HepG2 (cell line): ENCODE measurements around the gene TRPM5. TPM values are rescaled to one million over a fixed set of nuclear protein-coding genes. Genes with fewer than 3 reads are reported as not detected.

Experiments used
- AHR ChIP-seq: IDR thresholded peaks from 2 replicates; pipeline ENCODE4 v1.6.1; 2018; ENCODE audit warnings: missing genetic modification reagents, missing compliant biosample characterization
- ASH2L ChIP-seq: fragments of 300-600, 200-600 bp; sonication (generic); IDR thresholded peaks from 2 replicates; pipeline ENCODE4 v1.7.0; 2017; ENCODE audit warnings: low read depth, mild to moderate bottlenecking, moderate library complexity, mixed read lengths, low read length; ENCODE audit not compliant: insufficient read length
- DNMT3B ChIP-seq: conservative IDR thresholded peaks from 2 replicates; pipeline ENCODE4 v1.6.1; 2016; ENCODE audit warnings: missing biosample characterization, control low read depth
- DR1 ChIP-seq: sonication (generic); formaldehyde crosslinking; IDR thresholded peaks from 2 replicates; pipeline ENCODE4 v1.8.0; 2021; ENCODE audit warnings: mild to moderate bottlenecking, missing genetic modification reagents, inconsistent platforms
- EEA1 ChIP-seq: sonication (generic); formaldehyde crosslinking; IDR thresholded peaks from 2 replicates; pipeline ENCODE4 v1.5.1; 2020; ENCODE audit warnings: mild to moderate bottlenecking, missing genetic modification reagents, borderline replicate concordance
- ESRRA ChIP-seq: sonication (generic); formaldehyde crosslinking; IDR thresholded peaks from 2 replicates; pipeline ENCODE4 v1.5.1; 2020; ENCODE audit warnings: mild to moderate bottlenecking, low read depth, missing genetic modification reagents
- FUBP1 ChIP-seq: sonication (generic); formaldehyde crosslinking; IDR thresholded peaks from 2 replicates; pipeline ENCODE4 v1.5.1; 2020; ENCODE audit warnings: missing genetic modification reagents, mild to moderate bottlenecking, borderline replicate concordance
- MIXL1 ChIP-seq: IDR thresholded peaks from 2 replicates; pipeline ENCODE4 v1.6.1; 2016
- MZF1 ChIP-seq: sonication (generic); formaldehyde crosslinking; IDR thresholded peaks from 2 replicates; pipeline ENCODE4 v1.8.1; 2023; ENCODE audit warnings: mild to moderate bottlenecking, missing genetic modification reagents, borderline replicate concordance
- RBM39 ChIP-seq: fragments of 200-400 bp; formaldehyde crosslinking; IDR thresholded peaks from one replicate; pipeline ENCODE4 v1.6.1; 2018; ENCODE audit warnings: antibody characterized with exemption, mild to moderate bottlenecking, low read depth, low read length; ENCODE audit not compliant: poor library complexity, severe bottlenecking
- SSRP1 ChIP-seq: IDR thresholded peaks from 2 replicates; pipeline ENCODE4 v1.6.1; 2016; ENCODE audit warnings: control low read depth
- TFAP4 ChIP-seq: sonication (generic); IDR thresholded peaks from 2 replicates; pipeline ENCODE4 v1.6.1; 2016; ENCODE audit warnings: low read depth, borderline replicate concordance
- ZBTB34 ChIP-seq: sonication (generic); formaldehyde crosslinking; IDR thresholded peaks from 2 replicates; pipeline ENCODE4 v1.8.0; 2022; ENCODE audit warnings: mild to moderate bottlenecking, missing genetic modification reagents
- ZBTB4 ChIP-seq: sonication (generic); formaldehyde crosslinking; IDR thresholded peaks from 2 replicates; pipeline ENCODE4 v1.4.0; 2020; ENCODE audit warnings: missing genetic modification reagents, mild to moderate bottlenecking, borderline replicate concordance
- ZBTB8A ChIP-seq: sonication (generic); formaldehyde crosslinking; IDR thresholded peaks from 2 replicates; pipeline ENCODE4 v1.4.0; 2020; ENCODE audit warnings: mild to moderate bottlenecking, low read depth, missing genetic modification reagents, borderline replicate concordance
- ZFY ChIP-seq: sonication (generic); formaldehyde crosslinking; IDR thresholded peaks from 2 replicates; pipeline ENCODE4 v1.4.0; 2020; ENCODE audit warnings: missing genetic modification reagents
- ZNF264 ChIP-seq: sonication (generic); formaldehyde crosslinking; IDR thresholded peaks from 2 replicates; pipeline ENCODE4 v1.4.0; 2020; ENCODE audit warnings: missing genetic modification reagents
- ZNF274 ChIP-seq: sonication (generic); formaldehyde crosslinking; IDR thresholded peaks from 2 replicates; pipeline ENCODE4 v1.5.1; 2020; ENCODE audit warnings: mild to moderate bottlenecking, missing genetic modification reagents
- ZNF296 ChIP-seq: sonication (generic); formaldehyde crosslinking; conservative IDR thresholded peaks from 2 replicates; pipeline ENCODE4 v1.5.0; 2020; ENCODE audit warnings: mild to moderate bottlenecking, missing genetic modification reagents
- ZNF446 ChIP-seq: sonication (generic); formaldehyde crosslinking; IDR thresholded peaks from 2 replicates; pipeline ENCODE4 v1.5.0; 2020; ENCODE audit warnings: mild to moderate bottlenecking, missing genetic modification reagents
- ZNF552 ChIP-seq: sonication (generic); formaldehyde crosslinking; IDR thresholded peaks from 2 replicates; pipeline ENCODE4 v1.9.0; 2022; ENCODE audit warnings: missing genetic modification reagents, mild to moderate bottlenecking, borderline replicate concordance
- ZNF713 ChIP-seq: sonication (generic); formaldehyde crosslinking; IDR thresholded peaks from 2 replicates; pipeline ENCODE4 v1.4.0; 2020; ENCODE audit warnings: mild to moderate bottlenecking, missing genetic modification reagents
- ZNF724P ChIP-seq: sonication (generic); formaldehyde crosslinking; IDR thresholded peaks from 2 replicates; pipeline ENCODE4 v1.8.0; 2022; ENCODE audit warnings: missing genetic modification reagents, borderline replicate concordance
- ZNF768 ChIP-seq: sonication (generic); formaldehyde crosslinking; IDR thresholded peaks from 2 replicates; pipeline ENCODE4 v1.4.0; 2020; ENCODE audit warnings: missing genetic modification reagents
- polyA plus RNA-seq, 8 experiments: library from polyadenylated mRNA; depleted of rRNA in 3 of 8; stranded (reverse) in 7 of 8; unstranded in 1 of 8; fragments of >200 nt; fragmentation: Illumina TruSeq in 4 of 8; extraction: Trizol in 4 of 8; gene quantifications; 2 replicates each; pipeline versions ENCODE4 v1.2.1 to v1.2.3, GENCODE V29; 2011 to 2016; ENCODE audit warnings: low read depth in 4 of 8, missing spikeins in 1 of 8, mixed read lengths in 1 of 8; ENCODE audit not compliant: insufficient read depth in 1 of 8
- total RNA-seq, 5 experiments: library from RNA; depleted of rRNA; stranded (reverse); fragments of >200 nt; fragmentation: Illumina TruSeq; extraction: Trizol; gene quantifications; 2 replicates each; pipeline ENCODE4 v1.2.3, GENCODE V29; 2016; ENCODE audit warnings: low read depth in 1 of 5

The TRPM5 gene
- total and polyA plus RNA-seq, 2 of the 13 experiments (the other 11 are each of a cell fraction or from before 2014, with no cell fraction given): 0.12 TPM; not detected in 1

- TF ChIP-seq ASH2L: peak; percentile 74
- TF ChIP-seq ZNF713 (CRISPR knock-in tag): no peak
- no peak for TF ChIP-seq DNMT3B (CRISPR knock-in tag)
- TF ChIP-seq TFAP4: no peak
- no peak for TF ChIP-seq ZBTB4 (CRISPR knock-in tag)
- TF ChIP-seq MIXL1 (CRISPR knock-in tag): no peak
- TF ChIP-seq EEA1 (CRISPR knock-in tag): no peak
- TF ChIP-seq ZNF264 (CRISPR knock-in tag): 0 out of 2 replicates have a peak, but pooled peaks have one; percentile 60
- TF ChIP-seq ZFY (CRISPR knock-in tag): peak; percentile 95
- TF ChIP-seq RBM39: no peak
- 0 out of 2 replicates have a peak, but pooled peaks have one; percentile 19 for TF ChIP-seq ZNF296 (CRISPR knock-in tag)
- no peak for TF ChIP-seq FUBP1 (CRISPR knock-in tag)
- TF ChIP-seq ZNF552 (CRISPR knock-in tag): no peak
- TF ChIP-seq ZNF768 (CRISPR knock-in tag): no peak; the same call in 1 of the 2 replicates
- TF ChIP-seq ZBTB8A (CRISPR knock-in tag): no peak
- TF ChIP-seq ZNF724P: no peak; the same call in 1 of the 2 replicates
- TF ChIP-seq ZBTB34 (CRISPR knock-in tag): no peak
- TF ChIP-seq AHR (CRISPR knock-in tag): no peak
- TF ChIP-seq DR1: no peak
- no peak for TF ChIP-seq ZNF446 (CRISPR knock-in tag)
- no peak for TF ChIP-seq MZF1 (CRISPR knock-in tag)
- TF ChIP-seq SSRP1 (CRISPR knock-in tag): no peak
- TF ChIP-seq ZNF274 (CRISPR knock-in tag): no peak
- TF ChIP-seq ESRRA (CRISPR knock-in tag): no peak
Measured at GRCh38 chr11:2400762-2401435, 43.4 kb downstream of the TRPM5 start (continued).
